ENCODE results near the gene SLC25A30.

DNA sequence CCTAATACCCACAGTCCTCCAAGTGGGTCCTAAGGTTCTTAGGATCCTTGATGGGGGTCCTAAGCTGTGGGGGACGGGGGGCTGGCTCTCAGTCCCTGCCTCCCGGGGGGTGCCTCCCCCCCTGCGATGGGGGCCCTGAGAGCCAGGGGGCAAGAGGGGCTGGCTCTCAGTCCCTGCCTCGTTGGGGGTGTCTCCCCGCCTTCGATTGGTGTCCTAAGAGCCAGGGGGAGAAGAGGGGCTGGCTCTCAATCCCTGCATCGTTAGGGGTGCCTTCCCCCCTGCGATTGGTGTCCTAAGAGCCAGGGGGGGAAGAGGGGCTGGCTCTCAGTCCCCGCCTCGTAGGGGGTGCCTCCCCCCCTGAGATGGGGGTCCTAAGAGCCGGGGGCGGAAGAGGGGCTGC lies 37.0 kb downstream of the SLC25A30 start:
- TF ChIP-seq, protein P1, sequence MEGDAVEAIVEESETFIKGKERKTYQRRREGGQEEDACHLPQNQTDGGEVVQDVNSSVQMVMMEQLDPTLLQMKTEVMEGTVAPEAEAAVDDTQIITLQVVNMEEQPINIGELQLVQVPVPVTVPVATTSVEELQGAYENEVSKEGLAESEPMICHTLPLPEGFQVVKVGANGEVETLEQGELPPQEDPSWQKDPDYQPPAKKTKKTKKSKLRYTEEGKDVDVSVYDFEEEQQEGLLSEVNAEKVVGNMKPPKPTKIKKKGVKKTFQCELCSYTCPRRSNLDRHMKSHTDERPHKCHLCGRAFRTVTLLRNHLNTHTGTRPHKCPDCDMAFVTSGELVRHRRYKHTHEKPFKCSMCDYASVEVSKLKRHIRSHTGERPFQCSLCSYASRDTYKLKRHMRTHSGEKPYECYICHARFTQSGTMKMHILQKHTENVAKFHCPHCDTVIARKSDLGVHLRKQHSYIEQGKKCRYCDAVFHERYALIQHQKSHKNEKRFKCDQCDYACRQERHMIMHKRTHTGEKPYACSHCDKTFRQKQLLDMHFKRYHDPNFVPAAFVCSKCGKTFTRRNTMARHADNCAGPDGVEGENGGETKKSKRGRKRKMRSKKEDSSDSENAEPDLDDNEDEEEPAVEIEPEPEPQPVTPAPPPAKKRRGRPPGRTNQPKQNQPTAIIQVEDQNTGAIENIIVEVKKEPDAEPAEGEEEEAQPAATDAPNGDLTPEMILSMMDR (IDR thresholded peaks at IDR 0.05): no peak
- no peak for TF ChIP-seq ZFX (IDR thresholded peaks at IDR 0.05; ENCODE audit: borderline replicate concordance)

Data from 22Rv1 (cell line).